Keratinocyte (primary cell): ENCODE measurements around the gene RFX3.

ENCODE experiments used
- CTCF ChIP-seq, 3 experiments: IDR thresholded peaks in 1 of 3; conservative IDR thresholded peaks in 1 of 3; optimal IDR thresholded peaks in 1 of 3; 2 replicates in 2 of 3; 3 replicates in 1 of 3; pipeline versions ENCODE3 to v1.5.1; 2011; ENCODE audit warnings: low read length in 3 of 3, mild to moderate bottlenecking in 3 of 3, moderate library complexity in 2 of 3, control low read depth in 1 of 3, inconsistent platforms in 1 of 3; ENCODE audit not compliant: insufficient read depth in 2 of 3; ENCODE audit errors: extremely low read depth in 1 of 3
- EZH2 ChIP-seq: IDR thresholded peaks from one replicate; pipeline ENCODE4 v1.6.1; 2012; ENCODE audit warnings: inconsistent platforms, mild to moderate bottlenecking, low read length, moderate library complexity

- TF ChIP-seq CTCF (optimal IDR thresholded peaks at IDR 0.05 in 1 of 3, IDR thresholded peaks at IDR 0.05 in 1 of 3, conservative IDR thresholded peaks at IDR 0.05 in 1 of 3; ENCODE audit: extremely low read depth in 1 of 3, insufficient read depth in 2 of 3, low read length in 3 of 3) (no peak), EZH2 (no peak)
Observed at GRCh38 chr9:3391414-3391813, 134.4 kb downstream of the RFX3 start.
